Amygdala (tissue), 56 donors: Measurements from ENCODE around the gene NFAT5.
A peak's percentile ranks its signal among the peaks of the same experiment; 100 is the strongest.
"Not testable (repeated sequence)": the region's sequence is repeated elsewhere in the genome, so short reads cannot be mapped to it uniquely, and the experiment has no call there.

Source experiments
- DNase-seq, 56 donors: peaks; one replicate each; lab custom pipeline; 2025; lab: John Stamatoyannopoulos, UW

Gene NFAT5

DNA sequence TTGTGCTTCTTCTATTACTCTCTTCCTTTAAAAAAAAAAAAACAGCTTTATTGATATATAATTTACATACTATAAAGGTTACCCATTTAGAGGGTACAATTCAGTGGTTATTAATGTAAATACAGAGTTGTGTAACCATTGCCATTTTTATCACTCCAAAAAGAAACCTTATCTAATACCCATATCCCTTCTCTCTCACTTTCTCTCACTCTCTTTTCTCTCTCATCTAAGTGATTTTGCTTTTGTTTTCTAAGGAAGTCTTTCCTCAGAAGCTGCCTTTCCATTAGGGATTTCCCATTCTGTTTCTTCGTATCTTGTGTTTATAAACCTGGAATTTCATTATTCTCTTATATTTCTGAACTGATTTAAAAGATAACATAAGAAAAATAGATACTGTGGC, 55.5 kb downstream of the NFAT5 start:
- no peak for DNase-seq

DNA sequence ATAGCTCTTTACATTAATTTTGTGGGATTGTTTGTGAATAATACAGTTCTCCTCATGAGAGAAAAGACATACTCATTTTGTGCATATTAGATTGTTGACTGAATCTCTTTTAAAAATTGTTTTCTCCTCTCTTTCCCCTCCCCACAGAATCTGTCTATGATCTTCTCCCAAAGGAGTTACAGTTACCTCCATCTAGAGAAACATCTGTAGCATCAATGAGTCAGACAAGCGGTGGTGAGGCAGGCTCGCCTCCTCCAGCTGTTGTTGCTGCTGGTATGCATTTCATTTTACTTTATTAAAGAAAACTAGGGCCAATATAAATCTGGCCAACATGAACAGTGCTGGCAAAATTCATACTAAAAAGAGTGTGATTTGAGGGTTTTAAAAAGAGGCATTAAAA, 60.5 kb downstream of the NFAT5 start:
- no peak for DNase-seq

DNA sequence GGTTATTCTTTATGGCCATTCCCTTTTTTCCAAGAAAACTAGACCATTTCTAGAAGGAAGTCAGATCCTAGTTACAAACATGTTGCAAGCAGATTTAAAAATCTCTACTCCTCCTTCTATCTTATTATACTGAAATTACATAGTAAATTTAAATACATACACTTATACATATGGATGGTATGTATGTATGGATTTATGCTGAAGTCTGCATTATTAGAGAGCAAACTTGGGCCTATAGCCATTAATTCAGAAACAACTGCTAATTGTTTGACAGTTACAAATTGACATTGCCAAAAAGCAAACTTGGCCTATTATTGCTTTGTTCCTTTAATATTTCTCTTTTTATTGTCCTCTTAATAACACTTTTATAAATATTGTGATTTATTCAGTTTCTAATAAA, 67.1 kb downstream of the NFAT5 start:
- no peak for DNase-seq

DNA sequence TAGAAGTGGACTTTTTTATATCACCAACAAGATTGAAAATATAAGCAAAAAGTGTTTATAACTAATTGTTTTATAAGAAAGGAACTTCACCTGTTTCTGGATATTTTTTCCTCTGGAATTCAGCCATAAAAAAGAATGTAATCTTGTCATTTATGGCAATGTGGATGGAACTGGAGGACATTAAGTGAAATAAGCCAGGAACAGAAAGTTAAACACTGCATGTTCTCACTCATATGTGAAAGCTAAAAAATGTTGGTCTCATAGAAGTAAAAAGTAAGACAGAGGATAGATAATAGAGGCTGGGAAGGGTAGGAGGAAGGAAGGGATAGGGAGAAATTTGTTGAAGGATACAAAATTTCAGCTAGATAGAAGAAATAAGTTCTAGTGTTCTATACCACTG, 67.6 kb downstream of the NFAT5 start:
- no peak for DNase-seq

DNA sequence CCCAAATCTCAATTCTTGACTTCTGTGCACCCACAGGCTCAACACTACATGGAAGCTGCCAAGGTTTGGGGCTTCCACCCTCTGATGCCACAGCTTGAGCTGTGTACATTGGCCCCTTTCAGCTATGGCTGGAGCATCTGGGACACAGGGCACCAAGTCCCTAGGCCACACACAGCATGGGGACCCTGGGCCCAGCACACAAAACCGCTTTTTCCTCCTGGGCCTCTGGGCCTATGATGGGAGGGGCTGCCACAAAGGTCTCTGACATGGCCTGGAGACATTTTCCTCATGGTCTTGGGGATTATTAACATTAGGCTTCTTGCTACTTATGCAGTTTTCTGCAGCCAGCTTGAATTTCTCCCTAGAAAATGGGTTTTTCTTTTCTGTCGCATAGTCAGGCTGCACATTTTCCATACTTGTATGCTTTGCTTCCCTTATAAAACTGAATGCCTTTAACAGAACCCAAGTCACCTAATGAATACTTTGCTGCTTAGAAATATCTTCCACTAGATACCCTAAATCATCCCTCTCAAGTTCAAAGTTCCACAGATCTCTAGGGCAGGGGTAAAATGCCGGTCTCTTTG, 70.9 kb downstream of the NFAT5 start:
- DNase-seq = not testable (repeated sequence)

DNA sequence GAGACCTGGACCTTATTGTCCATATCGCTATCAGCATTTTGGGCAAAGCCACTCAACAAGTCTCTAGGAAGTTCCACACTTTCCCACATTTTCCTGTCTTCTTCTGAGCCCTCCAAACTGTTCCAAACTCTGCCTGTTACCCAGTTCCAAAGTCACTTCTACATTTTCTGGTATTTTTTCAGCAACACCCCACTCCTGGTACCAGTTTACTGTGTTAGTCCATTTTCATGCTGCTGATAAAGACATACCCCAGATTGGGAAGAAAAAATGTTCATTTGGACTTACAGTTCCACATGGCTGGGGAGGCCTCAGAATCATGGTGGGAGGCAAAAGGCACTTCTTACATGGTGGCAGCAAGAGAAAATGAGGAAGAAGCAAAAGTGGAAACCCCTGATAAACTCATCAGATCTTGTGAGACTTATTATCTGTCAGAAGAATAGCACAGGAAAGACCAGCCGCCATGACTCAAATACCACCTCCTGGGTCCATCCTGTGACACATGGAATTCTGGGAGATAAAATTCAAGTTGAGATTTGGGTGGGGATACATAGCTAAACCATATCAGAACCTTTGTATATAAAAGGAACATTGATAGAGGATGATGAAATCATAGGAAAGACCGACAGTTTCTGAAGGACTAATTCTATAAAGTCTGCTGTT, 71.6 kb downstream of the NFAT5 start:
- DNase-seq = not testable (repeated sequence)

DNA sequence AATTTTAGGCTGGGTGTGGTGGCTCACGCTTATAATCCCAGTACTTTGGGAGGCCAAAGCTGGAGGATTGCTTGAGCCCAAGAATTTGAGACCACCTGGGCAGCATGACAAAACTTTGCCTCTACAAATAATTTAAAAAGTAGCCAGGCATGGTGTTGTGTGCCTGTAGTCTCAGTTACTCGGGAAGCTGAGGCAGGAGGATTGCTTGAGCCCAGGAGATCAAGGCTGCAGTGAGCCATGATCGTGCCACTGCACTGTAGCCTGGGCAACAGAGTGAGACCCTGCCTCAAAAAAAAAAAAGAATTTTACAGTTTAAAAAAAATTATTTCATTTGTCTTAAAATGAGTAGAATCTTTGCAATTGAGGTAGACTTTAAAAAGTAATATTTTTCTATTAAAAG, 78.2 kb downstream of the NFAT5 start:
- not testable (repeated sequence) for DNase-seq

DNA sequence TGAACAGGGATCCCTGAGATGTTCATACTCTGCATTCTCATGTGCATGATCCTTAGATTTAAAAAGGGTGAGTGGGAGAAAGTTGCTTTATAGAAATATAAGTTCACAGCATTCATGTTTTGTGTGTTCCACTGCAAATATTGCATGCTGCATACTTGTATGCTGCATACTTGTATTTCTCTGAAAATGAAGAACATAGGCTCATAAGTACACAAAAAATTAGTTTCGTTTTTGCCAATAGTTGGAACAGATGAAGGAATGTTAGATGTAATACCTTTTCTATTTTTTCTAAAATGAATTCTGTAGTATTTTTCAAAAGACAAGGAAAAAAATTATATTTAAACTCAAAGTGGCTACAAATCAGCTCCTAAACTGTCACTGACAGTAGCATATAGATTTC, 79.0 kb downstream of the NFAT5 start:
- no peak for DNase-seq

DNA sequence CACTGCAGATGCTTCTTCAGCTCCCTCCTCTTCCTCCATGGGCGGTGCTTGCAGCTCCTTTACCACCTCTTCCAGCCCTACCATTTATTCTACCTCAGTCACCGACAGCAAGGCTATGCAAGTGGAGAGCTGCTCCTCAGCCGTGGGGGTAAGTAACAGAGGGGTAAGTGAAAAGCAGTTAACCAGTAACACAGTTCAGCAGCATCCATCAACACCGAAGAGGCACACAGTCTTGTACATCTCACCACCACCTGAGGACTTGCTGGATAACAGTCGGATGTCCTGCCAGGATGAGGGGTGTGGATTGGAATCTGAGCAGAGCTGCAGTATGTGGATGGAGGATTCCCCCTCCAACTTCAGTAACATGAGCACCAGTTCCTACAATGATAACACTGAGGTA, 81.3 kb downstream of the NFAT5 start:
- DNase-seq = no peak

DNA sequence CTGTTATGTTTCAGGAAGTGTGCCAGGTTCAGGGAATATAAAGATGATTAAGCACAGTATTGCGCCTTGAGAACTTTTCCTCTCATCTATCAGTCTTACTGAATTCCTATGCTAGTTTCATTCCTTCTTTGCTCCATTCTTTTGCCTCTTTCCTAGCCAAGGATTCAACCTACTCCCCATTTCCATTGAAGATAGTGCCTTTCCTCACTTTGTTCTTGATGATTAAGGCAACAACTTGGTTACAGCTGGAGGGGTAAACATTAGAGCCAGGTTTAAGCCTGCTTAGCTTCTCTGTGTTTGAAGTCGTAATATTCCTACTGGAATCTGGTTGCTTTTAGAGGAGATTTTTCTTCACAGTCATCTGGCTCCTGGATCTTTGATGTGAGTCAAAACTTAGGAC, 85.5 kb downstream of the NFAT5 start:
- DNase-seq = no peak

DNA sequence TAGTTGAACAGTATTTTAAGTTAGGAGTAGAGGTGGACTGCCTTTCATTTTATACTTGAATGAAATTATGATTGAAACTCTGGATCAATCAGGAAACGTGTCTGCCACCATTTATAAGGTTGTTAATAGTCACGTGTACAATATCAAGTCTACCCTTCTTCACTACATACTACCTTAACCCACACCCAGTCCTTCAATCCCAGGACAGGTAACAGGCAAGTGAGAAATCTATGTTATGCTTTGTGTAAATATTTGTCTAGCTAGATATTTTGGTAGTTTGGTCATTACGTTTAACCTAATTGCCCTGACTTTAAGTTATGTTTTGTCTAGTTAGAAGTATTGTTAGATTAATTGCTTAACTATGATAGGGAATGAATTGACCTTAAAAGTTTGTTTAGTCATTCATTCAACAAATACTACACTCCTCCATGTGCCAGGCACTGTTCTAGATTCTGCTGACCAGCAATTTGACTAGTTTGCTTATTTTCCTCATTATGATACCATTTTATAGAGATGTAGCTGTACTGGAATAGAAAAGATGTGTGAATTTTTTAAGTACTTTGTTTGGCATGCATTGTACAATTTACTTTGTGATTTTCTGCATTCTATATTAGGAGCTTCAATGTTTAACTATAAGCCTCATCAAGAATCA, 88.6 kb downstream of the NFAT5 start:
- DNase-seq = no peak

DNA sequence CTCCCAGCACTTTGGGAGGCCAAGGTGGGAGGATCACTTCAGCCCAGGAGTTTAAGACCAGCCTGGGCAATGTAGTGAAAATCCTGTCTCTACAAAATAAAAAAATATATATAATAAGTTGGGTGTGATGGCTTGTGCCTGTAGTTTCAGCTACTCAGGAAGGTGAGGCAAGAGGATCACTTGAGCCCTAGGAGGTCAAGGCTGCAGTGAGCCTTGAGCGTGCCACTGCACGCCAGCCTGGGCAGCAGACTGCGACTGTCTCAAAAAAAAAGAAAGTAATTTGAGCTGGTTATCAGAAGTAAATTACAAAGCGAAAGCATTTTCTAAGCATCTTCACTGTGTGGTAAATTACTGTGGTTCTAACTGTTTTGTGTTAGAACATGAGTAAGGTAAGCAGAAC, 94.4 kb downstream of the NFAT5 start:
- DNase-seq = no peak

DNA sequence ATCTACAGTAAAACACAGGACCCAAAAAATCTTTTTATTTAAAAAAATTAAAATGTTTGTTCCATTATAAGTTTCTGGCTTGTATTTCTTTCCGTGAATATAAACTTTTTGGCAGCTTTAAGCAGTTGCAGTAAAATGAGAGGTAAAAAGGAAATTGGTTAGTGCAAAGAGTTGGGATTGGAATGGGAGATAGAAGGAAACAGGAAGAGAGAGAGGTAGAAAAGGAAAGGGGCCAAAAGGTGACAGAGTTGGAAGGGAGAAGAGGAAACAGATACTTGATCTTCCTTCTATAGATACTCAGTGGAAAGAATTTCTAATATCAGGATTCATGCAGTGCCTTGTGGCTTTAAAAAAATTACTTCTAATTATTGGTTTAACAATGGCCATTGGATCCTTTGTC, 97.1 kb downstream of the NFAT5 start:
- DNase-seq = no peak

DNA sequence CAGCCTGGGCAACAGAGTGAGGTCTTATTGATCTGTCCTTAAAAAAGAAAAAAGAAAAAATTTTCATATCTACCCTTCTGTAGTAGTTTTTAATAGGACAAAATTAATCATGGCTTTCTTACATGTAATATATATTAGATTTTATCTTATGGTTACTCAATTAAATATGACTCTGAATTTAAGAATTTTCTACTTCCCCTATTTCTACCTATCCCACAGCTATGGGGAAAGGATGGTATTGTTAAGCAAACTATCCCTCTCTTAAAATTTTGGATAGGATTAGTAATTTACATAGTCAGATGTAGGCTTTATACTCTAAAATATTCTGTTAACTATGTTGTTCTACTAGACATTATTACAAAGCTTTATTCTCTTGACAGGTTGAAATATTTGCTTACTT, 98.1 kb downstream of the NFAT5 start:
- DNase-seq = no peak

DNA sequence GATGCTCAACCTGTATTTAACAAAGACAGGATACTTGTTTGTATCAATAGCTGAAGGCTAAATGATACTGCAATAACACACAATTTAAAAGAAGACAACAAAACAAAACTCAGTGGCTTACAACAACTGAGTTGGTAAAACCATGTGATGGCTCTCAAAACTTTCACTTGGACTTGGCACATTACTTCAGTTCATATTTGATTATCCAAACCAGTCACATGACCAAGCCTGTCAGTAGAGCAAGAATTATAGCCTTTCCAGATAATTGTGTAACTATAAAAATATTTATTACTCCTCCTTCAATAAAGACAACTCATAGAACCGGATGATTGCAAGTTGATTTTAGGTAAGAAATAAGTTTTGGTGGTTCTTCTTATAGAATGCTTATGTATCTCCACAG, 103.8 kb downstream of the NFAT5 start:
- DNase-seq = no peak

DNA sequence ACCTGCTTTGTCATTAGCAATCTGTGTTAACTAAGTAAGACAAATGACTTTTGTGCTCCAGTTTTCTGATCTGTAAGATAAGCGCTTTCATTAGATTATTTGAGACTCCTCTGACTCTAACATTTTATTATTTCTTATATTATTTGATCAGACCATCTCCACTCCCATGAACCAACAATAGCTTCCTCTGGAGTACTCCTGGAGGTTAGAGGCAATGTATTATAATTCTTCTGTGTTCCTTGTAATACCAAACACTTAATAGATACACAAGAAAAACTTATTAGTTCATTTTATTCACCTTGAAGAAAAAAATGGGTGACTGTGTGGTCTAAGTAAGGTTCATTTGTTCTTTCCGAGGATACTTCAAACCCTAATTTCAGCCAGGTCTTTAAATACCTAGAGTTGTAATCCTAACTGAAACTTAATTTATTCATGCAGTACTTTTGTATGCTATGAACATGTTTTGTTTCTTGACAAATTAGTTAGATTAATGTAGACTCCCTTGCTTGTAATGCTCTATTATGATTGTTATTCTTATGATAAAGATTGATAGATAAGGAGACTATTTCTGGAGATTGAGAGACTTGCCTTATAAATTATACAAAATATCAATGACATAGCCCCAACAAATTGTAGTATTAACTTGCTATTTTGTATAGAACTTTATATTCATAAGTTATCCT, 106.7 kb downstream of the NFAT5 start:
- DNase-seq = no peak

DNA sequence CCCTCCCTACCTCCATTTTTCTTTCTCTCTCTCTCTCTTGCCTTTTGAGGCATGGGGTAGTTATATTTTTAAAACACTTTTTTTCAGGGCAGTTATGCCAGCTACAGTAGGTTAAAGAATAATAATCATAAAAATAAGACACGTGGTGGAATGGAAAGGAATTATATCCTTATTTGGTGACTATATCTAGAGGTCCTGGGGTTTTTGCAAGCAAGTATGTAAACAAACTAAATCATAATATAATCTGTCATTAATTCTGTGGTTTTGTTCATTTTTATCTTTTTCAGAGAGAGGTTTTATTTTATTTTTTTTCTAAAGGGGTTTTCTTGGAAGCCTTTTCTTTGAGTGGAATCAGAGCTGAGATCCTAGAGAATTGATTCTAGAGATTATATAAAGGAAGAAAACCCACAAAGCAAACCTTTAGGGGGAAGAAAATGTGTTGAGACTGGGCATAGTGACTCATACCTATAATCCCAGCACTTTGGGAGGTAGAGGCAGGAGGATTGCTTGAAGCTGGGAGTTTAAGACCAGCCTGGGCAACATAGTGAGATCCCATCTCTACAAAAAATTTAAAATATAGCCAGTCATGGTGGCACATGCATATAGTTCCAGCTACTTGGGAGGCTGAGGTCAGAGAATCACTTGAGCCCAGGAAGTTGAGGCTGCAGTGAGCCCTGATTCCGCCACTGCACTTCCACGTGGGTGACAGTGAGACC, 107.4 kb downstream of the NFAT5 start:
- no peak for DNase-seq

DNA sequence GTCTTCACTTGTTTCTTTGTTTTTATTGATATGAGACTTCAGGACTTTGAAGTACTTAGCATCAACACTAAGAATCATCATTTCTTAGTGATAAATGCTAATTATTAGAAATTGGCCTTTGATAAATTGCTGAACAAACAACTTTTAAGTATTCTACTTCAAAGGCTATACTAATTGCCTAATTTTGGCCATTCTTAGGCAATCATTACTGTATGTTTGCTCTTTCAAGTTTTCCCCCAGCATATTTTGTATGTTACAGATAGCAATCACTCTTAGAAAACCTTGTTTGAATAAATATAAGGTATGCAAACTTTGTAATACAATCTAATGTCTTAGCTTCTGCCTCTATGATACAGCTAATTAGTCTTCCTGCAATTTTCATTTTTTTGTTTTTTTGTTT, 114.6 kb downstream of the NFAT5 start:
- no peak for DNase-seq

DNA sequence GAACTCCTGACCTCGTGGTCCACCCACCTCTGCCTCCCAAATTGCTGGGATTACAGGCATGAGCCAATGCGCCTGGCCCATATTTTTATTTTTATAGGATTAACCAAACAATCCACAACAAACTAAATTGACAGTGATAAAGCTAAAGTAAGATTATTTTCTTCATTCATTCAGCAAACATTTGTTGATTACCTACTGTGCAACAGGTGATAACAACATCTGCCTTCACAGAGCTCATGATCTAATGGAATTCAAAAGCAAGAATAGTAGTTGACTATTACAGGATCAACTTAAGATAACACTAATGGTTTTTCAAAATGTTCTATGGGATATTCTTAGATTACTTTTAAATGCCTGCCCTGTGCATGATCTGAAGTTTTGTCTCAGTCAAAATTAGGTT, 122.8 kb downstream of the NFAT5 start:
- no peak for DNase-seq

DNA sequence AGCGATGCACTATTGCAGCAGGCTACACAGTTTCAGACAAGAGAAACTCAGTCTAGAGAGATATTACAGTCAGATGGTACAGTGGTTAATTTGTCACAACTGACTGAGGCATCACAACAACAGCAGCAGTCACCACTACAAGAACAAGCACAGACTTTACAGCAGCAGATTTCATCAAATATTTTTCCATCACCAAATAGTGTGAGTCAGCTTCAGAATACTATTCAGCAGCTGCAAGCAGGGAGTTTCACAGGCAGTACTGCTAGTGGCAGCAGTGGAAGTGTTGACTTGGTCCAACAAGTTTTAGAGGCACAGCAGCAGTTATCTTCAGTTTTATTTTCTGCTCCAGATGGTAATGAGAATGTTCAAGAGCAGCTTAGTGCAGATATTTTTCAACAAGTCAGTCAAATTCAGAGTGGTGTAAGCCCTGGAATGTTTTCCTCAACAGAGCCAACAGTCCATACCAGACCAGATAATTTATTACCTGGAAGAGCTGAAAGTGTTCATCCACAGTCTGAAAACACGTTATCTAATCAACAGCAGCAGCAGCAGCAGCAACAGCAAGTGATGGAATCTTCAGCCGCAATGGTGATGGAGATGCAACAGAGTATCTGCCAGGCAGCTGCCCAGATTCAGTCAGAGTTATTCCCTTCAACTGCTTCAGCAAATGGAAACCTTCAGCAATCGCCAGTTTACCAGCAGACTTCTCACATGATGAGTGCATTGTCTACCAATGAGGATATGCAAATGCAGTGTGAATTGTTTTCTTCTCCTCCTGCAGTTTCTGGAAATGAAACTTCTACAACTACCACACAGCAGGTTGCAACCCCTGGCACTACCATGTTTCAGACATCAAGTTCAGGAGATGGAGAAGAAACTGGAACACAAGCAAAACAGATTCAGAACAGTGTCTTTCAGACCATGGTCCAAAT, 126.5 kb downstream of the NFAT5 start:
- DNase-seq = peak in 2 of 56 donors; percentile 5 to 7
